GM21786 (cell line): ENCODE results near the gene KIF21B.
"Not testable (repeated sequence)": the region's sequence is repeated elsewhere in the genome, so short reads cannot be mapped to it uniquely, and the experiment has no call there.

ENCODE experiments used
- ATAC-seq: cut with Tn5 transposase; IDR thresholded peaks from one replicate; pipeline ENCODE4 v1.9.1; 2021; ENCODE audit not compliant: unreplicated experiment

KIF21B gene

GRCh38 chr1:200949626-200950025 is 73.9 kb downstream of the KIF21B start:
- ATAC-seq: no peak

GRCh38 chr1:200947059-200947566 is 76.4 kb downstream of the KIF21B start:
- no peak for ATAC-seq

DNA sequence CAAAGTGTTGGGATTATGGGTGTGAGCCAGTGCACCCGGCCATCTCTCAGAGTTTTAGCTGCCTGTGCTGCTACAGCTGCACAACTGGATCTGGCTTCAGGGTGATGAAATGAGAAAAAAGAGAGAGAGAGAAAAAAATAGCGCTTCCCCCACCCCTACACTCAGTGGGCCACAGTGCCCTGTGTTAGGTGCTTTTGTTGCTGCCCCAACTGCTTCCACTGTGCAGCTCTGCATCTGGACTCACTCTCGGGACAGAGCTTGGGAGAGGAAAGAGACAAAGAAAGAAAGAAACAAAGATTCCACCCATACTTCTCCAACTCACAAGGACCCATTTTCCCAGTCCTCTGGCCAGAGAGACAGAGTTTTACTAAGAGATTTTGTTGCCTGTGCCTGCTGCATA is 78.4 kb downstream of the KIF21B start:
- no peak for ATAC-seq

DNA sequence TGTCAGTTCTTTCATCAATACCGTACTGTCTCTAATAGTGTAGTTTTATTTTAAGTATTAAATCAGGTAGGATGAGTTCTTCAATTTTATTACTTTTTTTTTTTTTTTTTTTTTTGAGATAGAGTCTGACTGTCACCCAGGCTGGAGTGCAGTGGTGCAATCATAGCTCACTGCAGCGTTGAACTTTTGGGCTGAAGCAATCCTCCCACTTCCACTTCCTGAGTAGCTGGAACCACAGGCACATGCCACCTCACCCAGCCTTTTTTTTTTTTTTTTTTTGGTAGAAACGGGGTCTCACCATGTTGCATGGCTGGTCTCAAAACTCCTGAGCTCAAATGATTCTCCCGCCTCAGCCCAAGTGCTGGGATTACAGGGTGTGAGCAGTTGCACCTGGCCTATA is 84.6 kb downstream of the KIF21B start:
- no peak for ATAC-seq

DNA sequence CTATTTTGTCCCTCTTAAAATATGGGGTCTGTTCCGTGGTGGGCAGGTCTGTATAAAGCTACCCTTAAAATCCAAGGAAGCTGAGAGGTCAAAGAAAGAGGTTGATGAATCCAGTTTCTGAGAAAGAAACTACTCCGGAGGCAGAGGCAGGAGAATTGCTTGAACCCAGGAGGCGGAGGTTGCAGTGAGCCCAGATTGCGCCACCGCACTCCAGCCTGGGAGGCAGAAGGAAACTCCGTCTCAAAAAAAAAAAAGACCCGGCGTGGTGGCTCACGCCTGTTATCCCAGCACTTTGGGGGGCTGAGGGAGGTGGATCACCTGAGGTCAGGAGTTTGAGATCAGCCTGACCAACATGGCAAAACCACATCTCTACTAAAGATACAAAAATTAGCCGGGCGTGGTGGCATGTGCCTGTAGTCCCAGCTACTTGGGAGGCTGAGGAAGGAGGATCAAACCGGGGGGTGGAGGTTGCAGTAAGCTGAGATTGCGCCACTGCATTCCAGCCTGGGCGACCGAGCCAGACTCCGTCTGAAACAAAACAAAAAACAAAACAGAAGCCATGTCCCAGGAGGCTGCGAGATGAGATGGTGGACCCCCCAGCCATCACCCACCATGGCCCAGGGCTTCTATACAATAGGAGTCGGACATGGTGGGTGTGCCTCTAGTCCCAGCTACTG is 88.1 kb downstream of the KIF21B start:
- ATAC-seq: not testable (repeated sequence)

GRCh38 chr1:200934676-200935245 is 88.8 kb downstream of the KIF21B start:
- no peak for ATAC-seq

DNA sequence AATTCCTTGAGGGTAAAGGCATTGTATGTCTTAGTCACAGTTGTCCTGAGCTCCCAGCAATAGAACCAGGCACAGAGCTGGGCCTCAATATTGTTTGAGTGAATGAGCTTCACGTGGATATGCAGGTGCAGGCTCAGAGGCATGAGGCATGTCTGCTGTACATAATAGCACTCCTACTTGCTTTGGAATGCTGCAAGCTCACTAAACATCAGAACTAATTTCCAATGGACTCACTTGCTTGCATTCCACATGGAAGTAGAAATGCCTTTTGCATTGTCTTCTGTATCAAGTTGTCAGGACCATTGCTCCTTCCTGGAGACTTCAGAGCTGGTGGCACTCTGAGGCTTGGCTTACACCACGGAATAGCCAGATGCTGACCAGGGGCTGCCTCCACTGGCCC is 91.7 kb downstream of the KIF21B start:
- no peak for ATAC-seq

GRCh38 chr1:200930285-200930684 is 93.2 kb downstream of the KIF21B start:
- ATAC-seq: not testable (repeated sequence)

DNA sequence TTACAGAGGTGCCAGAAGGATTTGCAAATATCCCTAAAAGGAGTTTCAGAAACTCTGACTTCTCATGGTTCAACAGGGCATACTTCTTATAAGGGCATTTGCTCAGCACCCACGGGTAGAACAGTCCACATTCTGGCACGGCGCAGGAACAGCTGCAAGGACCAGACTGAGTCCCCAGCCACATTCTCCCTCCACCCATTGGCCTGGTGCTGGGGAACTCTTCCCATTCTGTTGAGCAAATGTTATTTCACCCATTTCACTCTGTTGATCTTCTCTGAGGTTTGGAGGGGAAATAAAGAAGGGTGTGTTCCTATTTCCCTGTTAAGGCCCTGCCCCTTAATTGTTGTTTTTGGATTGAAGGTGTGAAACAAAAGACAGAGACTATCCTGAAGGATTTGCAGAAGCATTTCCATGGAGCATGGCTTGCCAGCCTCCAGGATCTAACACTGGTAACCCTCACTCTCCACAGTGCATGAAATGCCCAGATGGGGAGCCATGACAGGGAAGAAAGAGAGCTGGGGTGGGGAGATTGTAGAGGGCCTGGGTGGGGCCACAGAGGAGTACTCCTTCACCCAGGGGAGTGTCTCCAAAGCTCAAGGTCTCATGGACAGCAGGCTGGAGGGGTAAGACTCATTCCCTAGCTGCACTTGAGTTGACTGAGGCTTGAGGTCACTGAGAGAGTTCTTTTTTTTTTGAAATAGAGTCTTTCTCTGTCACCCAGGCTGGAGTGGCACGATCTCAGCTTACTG is 93.8 kb downstream of the KIF21B start:
- ATAC-seq: no peak

DNA sequence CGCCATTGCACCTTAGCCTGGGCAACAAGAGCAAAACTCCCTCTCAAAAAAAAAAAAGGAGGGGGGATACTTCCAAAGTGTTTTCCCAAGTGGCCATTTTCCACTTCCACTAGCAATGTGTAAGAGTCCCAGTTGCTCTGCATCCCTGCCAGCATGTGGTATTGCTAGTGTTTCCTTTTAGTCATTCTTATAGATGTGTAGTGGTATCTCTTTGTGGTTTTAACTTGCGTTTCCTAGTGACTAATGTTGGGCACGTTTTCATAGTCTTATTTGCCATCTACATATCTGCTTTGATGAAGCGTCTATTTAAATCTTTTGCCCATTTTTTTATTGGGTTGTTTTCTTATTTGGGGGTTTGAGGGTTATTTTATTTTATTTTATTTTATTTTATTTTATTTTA is 97.7 kb downstream of the KIF21B start:
- no peak for ATAC-seq

- no peak for ATAC-seq
These were observed 99.9 kb downstream of the KIF21B start for GRCh38 chr1:200923601-200924000.

DNA sequence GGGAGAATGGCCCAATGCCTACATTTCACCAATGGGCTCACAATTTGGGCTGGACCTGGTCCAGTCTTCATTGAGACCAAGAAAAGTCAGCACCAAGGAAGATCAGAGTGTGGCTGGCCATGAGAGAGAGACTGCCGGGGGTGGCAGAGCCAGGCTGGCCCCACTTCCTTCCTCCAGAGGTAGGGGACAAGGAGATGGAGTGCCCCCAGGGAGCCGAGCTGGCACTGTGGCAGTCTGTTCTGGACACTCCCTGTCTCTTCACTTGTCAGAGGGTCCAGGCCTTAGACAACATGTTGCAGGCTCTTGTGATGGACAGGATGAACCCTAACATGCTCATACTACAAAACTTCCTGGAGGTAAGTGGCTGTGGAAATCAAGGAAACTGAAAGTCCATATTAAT is 101.1 kb downstream of the KIF21B start:
- no peak for ATAC-seq

DNA sequence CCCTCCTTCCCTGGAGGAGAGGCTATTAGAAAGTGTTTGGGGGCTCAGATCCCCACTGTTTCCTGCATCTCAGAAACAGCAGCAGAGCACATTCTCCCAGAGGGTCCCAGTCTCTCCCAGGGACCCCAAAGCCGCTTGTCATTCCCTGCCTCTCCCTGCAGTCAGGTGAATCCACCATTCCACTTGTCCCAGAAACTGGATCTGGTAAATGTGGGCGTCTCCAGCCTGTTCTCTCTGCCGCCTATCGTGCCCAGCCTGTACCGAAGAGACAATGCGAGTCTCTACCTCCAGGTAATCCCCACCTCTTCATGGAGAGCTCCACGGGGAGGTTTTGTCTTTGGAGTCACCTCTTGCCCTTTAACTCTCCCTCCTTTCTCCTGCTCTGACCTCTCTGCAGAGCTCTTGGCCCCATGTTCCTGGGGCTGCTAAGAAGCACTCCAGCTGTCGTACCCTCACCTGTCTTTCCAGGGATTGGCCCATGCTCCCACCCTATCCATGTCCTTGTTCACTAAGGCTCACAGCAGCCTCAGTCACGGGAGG is 101.9 kb downstream of the KIF21B start:
- ATAC-seq: no peak
